ENCODE results near the gene TGIF2LY. TPM values are rescaled to one million over a fixed set of nuclear protein-coding genes. Genes with fewer than 3 reads are reported as not detected.
"Not testable (repeated sequence)": the region's sequence is repeated elsewhere in the genome, so short reads cannot be mapped to it uniquely, and the experiment has no call there.

The TGIF2LY gene
- total RNA-seq (not detected in 2 replicates), polyA plus RNA-seq (not detected in 2 replicates), polyA minus RNA-seq (ENCODE audit: low replicate concordance) (not detected in 2 replicates)
- polyA plus RNA-seq (2012): not detected in 2 replicates

DNA sequence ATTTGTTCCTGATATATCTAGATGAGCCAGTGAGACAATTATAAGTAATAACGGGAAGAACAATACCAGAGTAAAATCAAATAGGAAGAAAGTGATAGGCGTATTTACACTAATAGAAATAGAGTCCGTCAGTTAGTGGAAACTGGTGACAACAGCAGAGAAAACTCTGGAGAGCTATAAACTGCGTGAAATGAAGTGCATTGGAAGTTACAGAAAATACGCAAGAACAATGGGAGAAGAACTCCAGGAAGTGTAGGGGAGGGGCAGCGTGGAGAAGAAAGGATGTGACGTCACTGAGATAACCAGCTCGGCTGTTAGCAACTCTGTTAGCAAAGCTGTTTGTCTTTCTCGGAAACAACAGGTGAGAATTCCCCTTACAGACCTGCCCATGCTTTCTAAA, at the start of gene TGIF2LY:
TGIF2LY (plus strand) TSS at position 301 of the 400 bp plus-strand sequence. CDS start 178 bp downstream, outside the sequence.
- H3K36me3 ChIP-seq (ENCODE audit: control insufficient read depth, insufficient read depth, low read length); H3K27ac ChIP-seq (ENCODE audit: insufficient read depth, low read length); H3K9ac ChIP-seq (ENCODE audit: insufficient read depth, low read length); H2AFZ ChIP-seq (ENCODE audit: low read length); H3K4me2 ChIP-seq (ENCODE audit: extremely low read depth, insufficient read depth, low read length); H3K4me3 ChIP-seq (replicated peaks in 1 of 4; ENCODE audit: control extremely low read depth in 1 of 4, insufficient read depth in 1 of 4, low read depth in 3 of 4, low read length in 4 of 4); H3K4me1 ChIP-seq (ENCODE audit: control insufficient read depth, extremely low read depth, insufficient read depth, low read length); H4K20me1 ChIP-seq (ENCODE audit: control insufficient read depth, extremely low read depth, insufficient read depth, low read length); H3K79me2 ChIP-seq (ENCODE audit: control insufficient read depth, insufficient read depth, low read length); H3K27me3 ChIP-seq (ENCODE audit: control insufficient read depth, insufficient read depth, low read length); DNase-seq (ENCODE audit: low read depth in 2 of 2); H3K9me3 ChIP-seq (ENCODE audit: control insufficient read depth, insufficient read depth, low read depth, low read length): not testable (repeated sequence)
